ENCODE data around the gene NRCAM.

DNA sequence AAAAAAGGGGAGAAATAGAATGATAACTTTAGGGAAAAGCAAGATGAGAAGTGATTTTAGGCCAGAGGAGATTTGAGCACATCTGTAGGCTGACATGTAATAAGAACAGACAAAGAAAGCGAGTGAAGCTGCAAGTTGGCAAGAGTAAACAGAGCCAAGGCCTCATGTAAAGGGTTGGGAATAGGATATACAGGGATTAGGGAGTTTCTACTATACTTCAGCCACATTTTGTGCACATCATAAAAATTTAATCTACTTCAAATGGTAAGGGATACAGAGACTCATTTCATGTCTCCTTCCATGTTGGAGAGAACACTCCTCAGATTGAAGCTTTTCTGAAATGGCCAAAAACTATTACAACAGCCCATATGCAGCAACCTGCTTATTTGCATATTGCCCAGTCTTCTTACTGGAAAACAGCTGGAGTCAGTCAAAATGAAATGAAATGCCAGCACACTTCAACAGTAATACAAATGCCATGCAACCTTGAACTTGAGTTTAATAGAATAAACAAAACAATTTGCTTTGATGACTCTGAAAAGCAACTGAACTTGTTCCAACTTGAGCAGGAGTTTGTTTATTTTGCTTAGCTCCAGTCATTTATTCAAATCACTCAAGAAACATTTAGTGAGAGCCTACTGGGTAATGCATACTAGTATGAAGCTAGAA is 49.9 kb downstream of the NRCAM start:
- TF ChIP-seq, protein P1, sequence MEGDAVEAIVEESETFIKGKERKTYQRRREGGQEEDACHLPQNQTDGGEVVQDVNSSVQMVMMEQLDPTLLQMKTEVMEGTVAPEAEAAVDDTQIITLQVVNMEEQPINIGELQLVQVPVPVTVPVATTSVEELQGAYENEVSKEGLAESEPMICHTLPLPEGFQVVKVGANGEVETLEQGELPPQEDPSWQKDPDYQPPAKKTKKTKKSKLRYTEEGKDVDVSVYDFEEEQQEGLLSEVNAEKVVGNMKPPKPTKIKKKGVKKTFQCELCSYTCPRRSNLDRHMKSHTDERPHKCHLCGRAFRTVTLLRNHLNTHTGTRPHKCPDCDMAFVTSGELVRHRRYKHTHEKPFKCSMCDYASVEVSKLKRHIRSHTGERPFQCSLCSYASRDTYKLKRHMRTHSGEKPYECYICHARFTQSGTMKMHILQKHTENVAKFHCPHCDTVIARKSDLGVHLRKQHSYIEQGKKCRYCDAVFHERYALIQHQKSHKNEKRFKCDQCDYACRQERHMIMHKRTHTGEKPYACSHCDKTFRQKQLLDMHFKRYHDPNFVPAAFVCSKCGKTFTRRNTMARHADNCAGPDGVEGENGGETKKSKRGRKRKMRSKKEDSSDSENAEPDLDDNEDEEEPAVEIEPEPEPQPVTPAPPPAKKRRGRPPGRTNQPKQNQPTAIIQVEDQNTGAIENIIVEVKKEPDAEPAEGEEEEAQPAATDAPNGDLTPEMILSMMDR (IDR thresholded peaks at IDR 0.05 in 2 of 3, conservative IDR thresholded peaks at IDR 0.05 in 1 of 3; ENCODE audit: control insufficient read depth in 2 of 3, extremely low read depth in 1 of 3, insufficient read depth in 1 of 3, low read depth in 3 of 3, low read length in 3 of 3) = no peak
- TF ChIP-seq RAD21 (IDR thresholded peaks at IDR 0.05; ENCODE audit: insufficient read depth, low read depth, low read length) (no peak), FOXM1 (IDR thresholded peaks at IDR 0.05; ENCODE audit: low read depth, low read length) (no peak), CBFB (IDR thresholded peaks at IDR 0.05; ENCODE audit: low read depth) (no peak), ETV6 (conservative IDR thresholded peaks at IDR 0.05 in 1 of 2, IDR thresholded peaks at IDR 0.05 in 1 of 2; ENCODE audit: borderline replicate concordance in 1 of 2, low read depth in 1 of 2) (no peak), HCFC1 (IDR thresholded peaks at IDR 0.05; ENCODE audit: low read length) (no peak), TAF1 (IDR thresholded peaks at IDR 0.05; ENCODE audit: borderline replicate concordance, low read depth, low read length) (no peak), BMI1 (IDR thresholded peaks at IDR 0.05; ENCODE audit: borderline replicate concordance) (no peak), MYC (IDR thresholded peaks at IDR 0.05; ENCODE audit: insufficient read depth, insufficient read length, insufficient replicate concordance, low read length, severe bottlenecking) (no peak), TCF12 (IDR thresholded peaks at IDR 0.05; ENCODE audit: low read depth, low read length) (no peak), POLR2A (IDR thresholded peaks at IDR 0.05; ENCODE audit: low read depth, low read length) (no peak)
- TF ChIP-seq, protein P2, sequence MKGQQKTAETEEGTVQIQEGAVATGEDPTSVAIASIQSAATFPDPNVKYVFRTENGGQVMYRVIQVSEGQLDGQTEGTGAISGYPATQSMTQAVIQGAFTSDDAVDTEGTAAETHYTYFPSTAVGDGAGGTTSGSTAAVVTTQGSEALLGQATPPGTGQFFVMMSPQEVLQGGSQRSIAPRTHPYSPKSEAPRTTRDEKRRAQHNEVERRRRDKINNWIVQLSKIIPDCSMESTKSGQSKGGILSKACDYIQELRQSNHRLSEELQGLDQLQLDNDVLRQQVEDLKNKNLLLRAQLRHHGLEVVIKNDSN (IDR thresholded peaks at IDR 0.05; ENCODE audit: borderline replicate concordance, extremely low read length, insufficient read depth, low read depth, low read length) = no peak
- TF ChIP-seq, protein P3, sequence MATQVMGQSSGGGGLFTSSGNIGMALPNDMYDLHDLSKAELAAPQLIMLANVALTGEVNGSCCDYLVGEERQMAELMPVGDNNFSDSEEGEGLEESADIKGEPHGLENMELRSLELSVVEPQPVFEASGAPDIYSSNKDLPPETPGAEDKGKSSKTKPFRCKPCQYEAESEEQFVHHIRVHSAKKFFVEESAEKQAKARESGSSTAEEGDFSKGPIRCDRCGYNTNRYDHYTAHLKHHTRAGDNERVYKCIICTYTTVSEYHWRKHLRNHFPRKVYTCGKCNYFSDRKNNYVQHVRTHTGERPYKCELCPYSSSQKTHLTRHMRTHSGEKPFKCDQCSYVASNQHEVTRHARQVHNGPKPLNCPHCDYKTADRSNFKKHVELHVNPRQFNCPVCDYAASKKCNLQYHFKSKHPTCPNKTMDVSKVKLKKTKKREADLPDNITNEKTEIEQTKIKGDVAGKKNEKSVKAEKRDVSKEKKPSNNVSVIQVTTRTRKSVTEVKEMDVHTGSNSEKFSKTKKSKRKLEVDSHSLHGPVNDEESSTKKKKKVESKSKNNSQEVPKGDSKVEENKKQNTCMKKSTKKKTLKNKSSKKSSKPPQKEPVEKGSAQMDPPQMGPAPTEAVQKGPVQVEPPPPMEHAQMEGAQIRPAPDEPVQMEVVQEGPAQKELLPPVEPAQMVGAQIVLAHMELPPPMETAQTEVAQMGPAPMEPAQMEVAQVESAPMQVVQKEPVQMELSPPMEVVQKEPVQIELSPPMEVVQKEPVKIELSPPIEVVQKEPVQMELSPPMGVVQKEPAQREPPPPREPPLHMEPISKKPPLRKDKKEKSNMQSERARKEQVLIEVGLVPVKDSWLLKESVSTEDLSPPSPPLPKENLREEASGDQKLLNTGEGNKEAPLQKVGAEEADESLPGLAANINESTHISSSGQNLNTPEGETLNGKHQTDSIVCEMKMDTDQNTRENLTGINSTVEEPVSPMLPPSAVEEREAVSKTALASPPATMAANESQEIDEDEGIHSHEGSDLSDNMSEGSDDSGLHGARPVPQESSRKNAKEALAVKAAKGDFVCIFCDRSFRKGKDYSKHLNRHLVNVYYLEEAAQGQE (IDR thresholded peaks at IDR 0.05; ENCODE audit: low read depth, low read length) = no peak
- TF ChIP-seq, protein P4, sequence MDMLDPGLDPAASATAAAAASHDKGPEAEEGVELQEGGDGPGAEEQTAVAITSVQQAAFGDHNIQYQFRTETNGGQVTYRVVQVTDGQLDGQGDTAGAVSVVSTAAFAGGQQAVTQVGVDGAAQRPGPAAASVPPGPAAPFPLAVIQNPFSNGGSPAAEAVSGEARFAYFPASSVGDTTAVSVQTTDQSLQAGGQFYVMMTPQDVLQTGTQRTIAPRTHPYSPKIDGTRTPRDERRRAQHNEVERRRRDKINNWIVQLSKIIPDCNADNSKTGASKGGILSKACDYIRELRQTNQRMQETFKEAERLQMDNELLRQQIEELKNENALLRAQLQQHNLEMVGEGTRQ (IDR thresholded peaks at IDR 0.05; ENCODE audit: borderline replicate concordance, low read depth, low read length) = no peak
